H9 (cell line): ENCODE measurements around the gene GPHN. TPM values are rescaled to one million over a fixed set of nuclear protein-coding genes. Genes with fewer than 3 reads are reported as not detected.

Source experiments
- DNase-seq: peaks from one replicate; pipeline ENCODE4 v3.0.0-alpha.2; 2017
- H2AFZ ChIP-seq: one replicate; pipeline ENCODE4 v1.6.1; 2013; ENCODE audit warnings: mild to moderate bottlenecking, low read length, control low read depth, moderate library complexity
- H2AK5ac ChIP-seq: 2 replicates; pipeline ENCODE4 v1.6.1; 2013; ENCODE audit warnings: low read length, control low read depth, mixed read lengths; ENCODE audit not compliant: insufficient read length
- H2BK120ac ChIP-seq: one replicate; pipeline ENCODE4 v1.6.1; 2013; ENCODE audit warnings: low read depth, mild to moderate bottlenecking, low read length, control low read depth, inconsistent platforms; ENCODE audit not compliant: poor library complexity, severe bottlenecking
- H2BK12ac ChIP-seq: 2 replicates; pipeline ENCODE4 v1.6.1; 2013; ENCODE audit warnings: low read length, control low read depth, mixed read lengths, low read depth; ENCODE audit not compliant: insufficient read length
- H2BK15ac ChIP-seq: 2 replicates; pipeline ENCODE4 v1.6.1; 2013; ENCODE audit warnings: low read depth, low read length, control low read depth
- H2BK20ac ChIP-seq: one replicate; pipeline ENCODE4 v1.6.1; 2013; ENCODE audit warnings: low read depth, mild to moderate bottlenecking, low read length, control low read depth, inconsistent platforms; ENCODE audit not compliant: poor library complexity, severe bottlenecking
- H2BK5ac ChIP-seq: 2 replicates; pipeline ENCODE4 v1.6.1; 2013; ENCODE audit warnings: low read length, control low read depth, mixed read lengths; ENCODE audit not compliant: insufficient read length
- H3K14ac ChIP-seq: 2 replicates; pipeline ENCODE4 v1.6.1; 2013; ENCODE audit warnings: low read length, control low read depth; ENCODE audit not compliant: insufficient read depth
- H3K18ac ChIP-seq: 2 replicates; pipeline ENCODE4 v1.6.1; 2013; ENCODE audit warnings: low read depth, mild to moderate bottlenecking, mixed read lengths, low read length, control low read depth; ENCODE audit not compliant: insufficient read length
- H3K23ac ChIP-seq: 2 replicates; pipeline ENCODE4 v1.6.1; 2013; ENCODE audit warnings: low read length, control low read depth, mixed read lengths, low read depth; ENCODE audit not compliant: insufficient read length
- H3K23me2 ChIP-seq: 2 replicates; pipeline ENCODE4 v1.6.1; 2013; ENCODE audit warnings: low read depth, mild to moderate bottlenecking, mixed read lengths, low read length, control low read depth; ENCODE audit not compliant: insufficient read length, poor library complexity, severe bottlenecking
- H3K27ac ChIP-seq: 2 replicates; pipeline ENCODE4 v1.5.1; 2013; ENCODE audit warnings: low read length, control low read depth, mixed read lengths, low read depth; ENCODE audit not compliant: insufficient read length
- H3K27me3 ChIP-seq: 2 replicates; pipeline ENCODE4 v1.6.1; 2013; ENCODE audit warnings: low read length, control low read depth, inconsistent platforms; ENCODE audit not compliant: insufficient read depth
- H3K4ac ChIP-seq: 2 replicates; pipeline ENCODE4 v1.6.1; 2013; ENCODE audit warnings: low read depth, mild to moderate bottlenecking, control low read depth, inconsistent platforms, low read length, moderate library complexity
- H3K4me1 ChIP-seq: 2 replicates; pipeline ENCODE4 v1.6.1; 2013; ENCODE audit warnings: low read length, control low read depth, inconsistent platforms; ENCODE audit not compliant: insufficient read depth
- H3K4me2 ChIP-seq: 2 replicates; pipeline ENCODE4 v1.6.1; 2013; ENCODE audit warnings: low read length, control low read depth, mixed read lengths; ENCODE audit not compliant: insufficient read length, insufficient read depth
- H3K56ac ChIP-seq: 2 replicates; pipeline ENCODE4 v1.6.1; 2013; ENCODE audit warnings: low read depth, mild to moderate bottlenecking, mixed read lengths, low read length, control low read depth; ENCODE audit not compliant: insufficient read length
- H3K79me1 ChIP-seq: 2 replicates; pipeline ENCODE4 v1.6.1; 2013; ENCODE audit warnings: low read depth, mild to moderate bottlenecking, moderate library complexity, low read length, control low read depth, inconsistent platforms; ENCODE audit not compliant: insufficient read depth, poor library complexity, severe bottlenecking
- H3K79me2 ChIP-seq: 2 replicates; pipeline ENCODE4 v1.6.1; 2013; ENCODE audit warnings: low read length, control low read depth, inconsistent platforms; ENCODE audit not compliant: insufficient read depth
- H3K9ac ChIP-seq: 2 replicates; pipeline ENCODE4 v1.6.1; 2013; ENCODE audit warnings: low read length, control low read depth, mixed read lengths; ENCODE audit not compliant: insufficient read length; ENCODE audit errors: extremely low read depth
- H3K9me3 ChIP-seq: one replicate; pipeline ENCODE4 v1.6.1; 2013; ENCODE audit warnings: low read depth, low read length, inconsistent platforms; ENCODE audit not compliant: control insufficient read depth
- H3T11ph ChIP-seq: one replicate; pipeline ENCODE4 v1.6.1; 2013; ENCODE audit warnings: mild to moderate bottlenecking, low read length, control low read depth, inconsistent platforms
- H4K20me1 ChIP-seq: one replicate; pipeline ENCODE4 v1.6.1; 2013; ENCODE audit not compliant: control insufficient read depth, insufficient read length, insufficient read depth
- H4K5ac ChIP-seq: 2 replicates; pipeline ENCODE4 v1.6.1; 2013; ENCODE audit warnings: low read depth, mild to moderate bottlenecking, mixed read lengths, low read length, control low read depth; ENCODE audit not compliant: insufficient read length
- H4K8ac ChIP-seq: replicated peaks from 2 replicates; pipeline ENCODE4 v1.6.1; 2013; ENCODE audit warnings: low read length, control low read depth, mixed read lengths, low read depth; ENCODE audit not compliant: insufficient read length
- H4K91ac ChIP-seq: 2 replicates; pipeline ENCODE4 v1.6.1; 2013; ENCODE audit warnings: low read depth, mild to moderate bottlenecking, moderate library complexity, mixed read lengths, low read length, control low read depth; ENCODE audit not compliant: insufficient read length
- H3K27ac Mint-ChIP-seq, 3 experiments: 2 replicates in 2 of 3; 3 replicates in 1 of 3; pipeline ENCODE4 v1.8.0; 2020 to 2021; ENCODE audit warnings: mixed read lengths in 3 of 3, mild to moderate bottlenecking in 1 of 3, moderate library complexity in 1 of 3
- H3K27me3 Mint-ChIP-seq: 2 replicates; pipeline ENCODE4 v1.8.0; 2021; ENCODE audit warnings: low read depth, mild to moderate bottlenecking, moderate library complexity, mixed read lengths
- H3K36me3 Mint-ChIP-seq, 3 experiments: 2 replicates in 2 of 3; 3 replicates in 1 of 3; pipeline ENCODE4 v1.8.0; 2020 to 2021; ENCODE audit warnings: low read depth in 3 of 3, mixed read lengths in 3 of 3; ENCODE audit not compliant: insufficient read depth in 1 of 3
- H3K4me1 Mint-ChIP-seq, 2 experiments: 2 replicates each; pipeline ENCODE4 v1.8.0; 2020; ENCODE audit warnings: mixed read lengths in 2 of 2
- H3K4me3 Mint-ChIP-seq, 2 experiments: 2 replicates in 1 of 2; 3 replicates in 1 of 2; pipeline ENCODE4 v1.8.0; 2020 to 2021; ENCODE audit warnings: mild to moderate bottlenecking in 2 of 2, mixed read lengths in 2 of 2, moderate library complexity in 1 of 2
- H3K9me3 Mint-ChIP-seq, 2 experiments: 2 replicates in 1 of 2; 3 replicates in 1 of 2; pipeline ENCODE4 v1.8.0; 2020; ENCODE audit warnings: mild to moderate bottlenecking in 2 of 2, mixed read lengths in 2 of 2, moderate library complexity in 1 of 2
- CTCF ChIP-seq: fragments of 200-600 bp; sonication (generic); conservative IDR thresholded peaks from 3 replicates; pipeline ENCODE4 v1.8.0; 2021; ENCODE audit warnings: antibody characterized with exemption, mild to moderate bottlenecking
- WGBS: extraction: QIAGEN DNeasy Blood & Tissue Kit; methylation state at CpG from one replicate; pipeline ENCODE4 v1.1.7; 2013; ENCODE audit warnings: missing lambda C conversion rate, low lambda C conversion rate, mixed read lengths; ENCODE audit not compliant: insufficient read length; ENCODE audit errors: extremely low coverage; 5-methylcytosine and 5-hydroxymethylcytosine counted together
- total RNA-seq: library from RNA; stranded (reverse); gene quantifications from 2 replicates; pipeline ENCODE4 v1.2.1, GENCODE V29; 2021

GPHN gene
- total RNA-seq, 1 experiment from 2014 or later, result 16.1 TPM

- H3K27me3 ChIP-seq, result no peaks in the 10 kb centered on the region
- H3K23me2 ChIP-seq, result no peaks in the 10 kb centered on the region
- H4K8ac ChIP-seq, result no peak overlapping the region
- H3K4me1 ChIP-seq, result no peaks in the 10 kb centered on the region; the same call in 1 of the 2 replicates
- no peak overlapping the region for H4K5ac ChIP-seq
- Mint-ChIP-seq H3K4me1 (peaks cover 6% of the 10 kb centered on the region in 2 experiments), H3K9me3 (no peaks in the 10 kb centered on the region), H3K36me3 (no peaks in the 10 kb centered on the region), H3K27me3 (no peaks in the 10 kb centered on the region), H3K4me3 (no peak overlapping the region), H3K27ac (no peak overlapping the region)
- H2AFZ ChIP-seq, result no peak overlapping the region
- no peaks in the 10 kb centered on the region for H4K20me1 ChIP-seq
- H3K56ac ChIP-seq, result no peak overlapping the region
- no peak overlapping the region for H3K4ac ChIP-seq
- H2BK5ac ChIP-seq, result no peak overlapping the region
- H3K23ac ChIP-seq, result no peak overlapping the region
- H2AK5ac ChIP-seq, result no peak overlapping the region
- H3K14ac ChIP-seq, result no peak overlapping the region
- WGBS, result no CpG with 5 or more reads among the region's 7 CpGs
- no peaks in the 10 kb centered on the region for H3K79me1 ChIP-seq
- H3K79me2 ChIP-seq, result no peaks in the 10 kb centered on the region
- no peak overlapping the region for H3K9ac ChIP-seq
- H3K18ac ChIP-seq, result no peak overlapping the region
- no peak overlapping the region for H4K91ac ChIP-seq
- no peak for DNase-seq
- no peak overlapping the region for H2BK12ac ChIP-seq
- H3K4me2 ChIP-seq, result no peak overlapping the region
- H2BK120ac ChIP-seq, result no peak overlapping the region
- TF ChIP-seq CTCF, result no peak
- H2BK20ac ChIP-seq, result no peak overlapping the region
- no peak overlapping the region for H3K27ac ChIP-seq
- H2BK15ac ChIP-seq, result no peak overlapping the region
- no peaks in the 10 kb centered on the region for H3K9me3 ChIP-seq
- no peak overlapping the region for H3T11ph ChIP-seq
Measured at GRCh38 chr14:67186789-67187584, 679.0 kb downstream of the GPHN start.
